GM18867 (cell line): ENCODE measurements around the gene RCBTB2.

Experiments
- ATAC-seq: cut with Tn5 transposase; IDR thresholded peaks from one replicate; pipeline ENCODE4 v1.9.1; 2021; ENCODE audit warnings: mild to moderate bottlenecking, moderate library complexity; ENCODE audit not compliant: unreplicated experiment

RCBTB2 gene

GRCh38 chr13:48564056-48564455, 31.2 kb upstream of the RCBTB2 start:
- ATAC-seq: no peak

- ATAC-seq: no peak
These were observed 30.7 kb upstream of the RCBTB2 start for GRCh38 chr13:48563626-48564025.

- peak; percentile 97 for ATAC-seq
These were observed 29.6 kb upstream of the RCBTB2 start for GRCh38 chr13:48562296-48563066.

GRCh38 chr13:48561466-48562235, 28.8 kb upstream of the RCBTB2 start:
- no peak for ATAC-seq

GRCh38 chr13:48560657-48561337, 27.9 kb upstream of the RCBTB2 start:
- no peak for ATAC-seq

- no peak for ATAC-seq
These were observed 26.9 kb upstream of the RCBTB2 start for GRCh38 chr13:48559638-48560320.

- no peak for ATAC-seq
These were observed 23.9 kb upstream of the RCBTB2 start for GRCh38 chr13:48556817-48557216.

GRCh38 chr13:48555441-48555840, 22.6 kb upstream of the RCBTB2 start:
- no peak for ATAC-seq

GRCh38 chr13:48551329-48551728, 18.4 kb upstream of the RCBTB2 start:
- ATAC-seq: no peak

- ATAC-seq: no peak
These were observed 16.8 kb upstream of the RCBTB2 start for GRCh38 chr13:48549658-48550057.

GRCh38 chr13:48547663-48548092, 14.8 kb upstream of the RCBTB2 start:
- ATAC-seq: no peak

- no peak for ATAC-seq
These were observed 12.7 kb upstream of the RCBTB2 start for GRCh38 chr13:48545608-48546007.

GRCh38 chr13:48542581-48543341, 9.9 kb upstream of the RCBTB2 start:
- ATAC-seq: no peak

- ATAC-seq: no peak
These were observed 9.3 kb upstream of the RCBTB2 start for GRCh38 chr13:48542138-48542537.

- no peak for ATAC-seq
These were observed 6.7 kb upstream of the RCBTB2 start for GRCh38 chr13:48539550-48539949.

- ATAC-seq: no peak
These were observed 3.9 kb upstream of the RCBTB2 start for GRCh38 chr13:48536621-48537250.

GRCh38 chr13:48535766-48536165, 2.9 kb upstream of the RCBTB2 start:
- ATAC-seq: no peak

- ATAC-seq: no peak
These were observed 2.1 kb upstream of the RCBTB2 start for GRCh38 chr13:48534911-48535501.

GRCh38 chr13:48533961-48534600, 1.2 kb upstream of the RCBTB2 start:
- no peak for ATAC-seq
